HG03342 (cell line): ENCODE measurements around the gene MPDU1.
"Not testable (repeated sequence)": the region's sequence is repeated elsewhere in the genome, so short reads cannot be mapped to it uniquely, and the experiment has no call there.

Experiments used
- ATAC-seq: cut with Tn5 transposase; IDR thresholded peaks from one replicate; pipeline ENCODE4 v1.9.1; 2021; ENCODE audit warnings: mild to moderate bottlenecking, moderate library complexity; ENCODE audit not compliant: unreplicated experiment

MPDU1 gene

GRCh38 chr17:7614425-7615264 lies 31.0 kb downstream of the MPDU1 start, which contains the start of gene FXR2:
Gene FXR2 (minus strand): TSS chr17:7614897. CDS start chr17:7614532, 365 bp downstream.
- ATAC-seq = peak; percentile 85

- no peak for ATAC-seq
These were observed 31.7 kb downstream of the MPDU1 start for GRCh38 chr17:7615265-7615747.

- no peak for ATAC-seq
These were observed 35.0 kb downstream of the MPDU1 start for GRCh38 chr17:7618608-7619007.

GRCh38 chr17:7620835-7621234 lies 37.2 kb downstream of the MPDU1 start:
- ATAC-seq = no peak

GRCh38 chr17:7623661-7624060 lies 40.0 kb downstream of the MPDU1 start:
- ATAC-seq = no peak

GRCh38 chr17:7625749-7626148 lies 42.1 kb downstream of the MPDU1 start:
- ATAC-seq = not testable (repeated sequence)

GRCh38 chr17:7626307-7626706 lies 42.7 kb downstream of the MPDU1 start:
- ATAC-seq = no peak

GRCh38 chr17:7626956-7627249 lies 43.3 kb downstream of the MPDU1 start:
- no peak for ATAC-seq

GRCh38 chr17:7627250-7628121 lies 43.8 kb downstream of the MPDU1 start, which contains the start of gene SAT2:
Gene SAT2 (minus strand): TSS chr17:7627821. CDS start chr17:7627635, 186 bp downstream.
- peak; percentile 87 for ATAC-seq

- ATAC-seq = no peak
These were observed 46.4 kb downstream of the MPDU1 start, which contains the start of gene SHBG for GRCh38 chr17:7629939-7630571. Gene SHBG (plus strand): TSS chr17:7630135. CDS start chr17:7630173, 38 bp downstream.

- no peak for ATAC-seq
These were observed 48.0 kb downstream of the MPDU1 start for GRCh38 chr17:7631398-7632380.

GRCh38 chr17:7632492-7632894 lies 48.8 kb downstream of the MPDU1 start:
- no peak for ATAC-seq

- no peak for ATAC-seq
These were observed 49.4 kb downstream of the MPDU1 start for GRCh38 chr17:7633093-7633492.

GRCh38 chr17:7634384-7634783 lies 50.7 kb downstream of the MPDU1 start:
- ATAC-seq = no peak

GRCh38 chr17:7636163-7636562 lies 52.5 kb downstream of the MPDU1 start:
- no peak for ATAC-seq
